ENCODE results near the gene CLNK.

DNA sequence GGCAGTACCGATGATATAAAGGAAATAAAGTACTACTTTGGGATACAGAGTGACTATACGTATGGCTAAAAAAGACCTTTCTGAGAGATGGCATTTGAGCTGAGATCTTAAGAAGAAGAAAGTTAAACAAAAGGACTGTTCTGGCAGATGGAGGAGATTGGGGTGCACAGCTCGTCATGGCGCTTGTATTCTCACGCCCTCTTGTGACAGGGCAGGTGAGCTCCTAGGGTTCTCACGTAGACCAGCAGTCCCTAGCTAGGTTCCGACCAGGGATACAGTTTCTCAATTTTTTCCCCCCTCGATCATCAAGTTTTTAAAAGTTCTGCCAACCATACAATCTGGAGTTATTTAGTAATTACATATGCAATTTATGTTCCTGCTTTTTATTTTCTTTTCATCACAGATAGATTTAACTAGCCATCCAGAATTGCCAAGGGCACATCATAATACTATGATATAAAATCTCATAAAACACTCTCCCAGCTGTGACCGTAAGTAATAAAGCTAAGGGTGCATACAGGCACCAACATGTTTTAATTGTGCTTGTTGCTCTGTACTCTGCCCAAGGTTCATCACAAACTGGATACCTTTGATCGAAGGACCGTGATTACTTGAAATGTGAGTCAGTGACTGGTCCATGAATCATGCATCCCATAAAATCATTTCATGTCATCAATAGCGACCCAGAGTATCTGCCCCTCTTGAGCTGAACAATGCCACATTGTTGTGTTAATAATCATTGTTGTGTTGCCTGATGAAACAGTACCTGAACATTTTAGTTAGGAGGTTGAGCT, 157.9 kb downstream of the CLNK start:
- TF ChIP-seq HDGF (IDR thresholded peaks at IDR 0.05; ENCODE audit: borderline replicate concordance) (no peak), SUZ12 (IDR thresholded peaks at IDR 0.05) (no peak)
